GM21360 (cell line): ENCODE measurements around the gene ABHD10.
A peak's percentile ranks its signal among the peaks of the same experiment; 100 is the strongest.

Experiments used
- ATAC-seq: cut with Tn5 transposase; IDR thresholded peaks from one replicate; pipeline ENCODE4 v1.9.1; 2021; ENCODE audit warnings: mild to moderate bottlenecking, moderate library complexity; ENCODE audit not compliant: unreplicated experiment

Gene ABHD10

GRCh38 chr3:111978583-111979433 is at the start of gene ABHD10:
ABHD10 (plus strand) TSS chr3:111979026; CDS start chr3:111979062, 36 bp downstream.
- peak; percentile 94 for ATAC-seq

GRCh38 chr3:111929484-111929883 is 49.3 kb upstream of the ABHD10 start:
- ATAC-seq: no peak

GRCh38 chr3:111932946-111933345 is 45.9 kb upstream of the ABHD10 start:
- ATAC-seq: no peak

- no peak for ATAC-seq
Observed at GRCh38 chr3:111936191-111936841, 42.5 kb upstream of the ABHD10 start.

GRCh38 chr3:111936967-111937366 is 41.9 kb upstream of the ABHD10 start:
- no peak for ATAC-seq

- no peak for ATAC-seq
Observed at GRCh38 chr3:111937871-111938270, 41.0 kb upstream of the ABHD10 start.

GRCh38 chr3:111939873-111940272 is 39.0 kb upstream of the ABHD10 start:
- ATAC-seq: no peak

- ATAC-seq: no peak
Observed at GRCh38 chr3:111943533-111943932, 35.3 kb upstream of the ABHD10 start.

- ATAC-seq: no peak
Observed at GRCh38 chr3:111944372-111944771, 34.5 kb upstream of the ABHD10 start.

GRCh38 chr3:111947231-111947630 is 31.6 kb upstream of the ABHD10 start:
- no peak for ATAC-seq

- ATAC-seq: no peak
Observed at GRCh38 chr3:111948786-111949185, 30.0 kb upstream of the ABHD10 start.

GRCh38 chr3:111949712-111950111 is 29.1 kb upstream of the ABHD10 start:
- ATAC-seq: no peak

GRCh38 chr3:111951032-111951431 is 27.8 kb upstream of the ABHD10 start:
- ATAC-seq: no peak

GRCh38 chr3:111952086-111952485 is 26.7 kb upstream of the ABHD10 start:
- no peak for ATAC-seq

GRCh38 chr3:111952866-111953450 is 25.9 kb upstream of the ABHD10 start:
- ATAC-seq: no peak

GRCh38 chr3:111954228-111954990 is 24.4 kb upstream of the ABHD10 start:
- ATAC-seq: no peak

GRCh38 chr3:111955876-111956275 is 22.9 kb upstream of the ABHD10 start:
- no peak for ATAC-seq

- no peak for ATAC-seq
Observed at GRCh38 chr3:111956449-111956848, 22.4 kb upstream of the ABHD10 start.

GRCh38 chr3:111956995-111957734 is 21.7 kb upstream of the ABHD10 start:
- ATAC-seq: no peak

GRCh38 chr3:111961461-111962164 is 17.2 kb upstream of the ABHD10 start:
- no peak for ATAC-seq
